ENCODE measurements around the gene UBALD2. TPM values are rescaled to one million over a fixed set of nuclear protein-coding genes. Genes with fewer than 3 reads are reported as not detected.
A peak's percentile ranks its signal among the peaks of the same experiment; 100 is the strongest.
"Not testable (repeated sequence)": the region's sequence is repeated elsewhere in the genome, so short reads cannot be mapped to it uniquely, and the experiment has no call there.

UBALD2 gene
- total RNA-seq, 1 donor from 2014 or later: 217 TPM

- H3K9me3 Mint-ChIP-seq: no peaks in the 10 kb centered on the region
- no peaks in the 10 kb centered on the region for H3K36me3 Mint-ChIP-seq (ENCODE audit: low read depth)
- H3K4me1 Mint-ChIP-seq (ENCODE audit: low read depth): peaks cover 8% of the 10 kb centered on the region
- no peak overlapping the region for H3K4me3 Mint-ChIP-seq
- intact Hi-C loops (cut with micrococcal nuclease): loop anchor here (10.0 kb wide), 1 partner anchor 374 kb away; the partner anchor contains the start of gene MRPL38
- no peak overlapping the region for H3K27ac Mint-ChIP-seq
- no peak for DNase-seq (ENCODE audit: low spot score)
- no peaks in the 10 kb centered on the region for H3K27me3 Mint-ChIP-seq (ENCODE audit: insufficient read depth)
Measured at GRCh38 chr17:76278268-76278908, 13.2 kb downstream of the UBALD2 start.

- H3K4me1 Mint-ChIP-seq (ENCODE audit: low read depth): peaks cover under 1% of the 10 kb centered on the region
- no peak overlapping the region for H3K27ac Mint-ChIP-seq
- no peaks in the 10 kb centered on the region for H3K36me3 Mint-ChIP-seq (ENCODE audit: low read depth)
- intact Hi-C loops (cut with micrococcal nuclease): loop anchor here (1.0 to 10.0 kb wide), 5 partner anchors 97 to 374 kb away; partner anchors contain the start of genes FOXJ1 and MRPL38
- peak; percentile 76 for DNase-seq (ENCODE audit: low spot score)
- H3K9me3 Mint-ChIP-seq: no peaks in the 10 kb centered on the region
- no peaks in the 10 kb centered on the region for H3K27me3 Mint-ChIP-seq (ENCODE audit: insufficient read depth)
- no peak overlapping the region for H3K4me3 Mint-ChIP-seq
Measured at GRCh38 chr17:76278952-76279741, 14.0 kb downstream of the UBALD2 start.

GRCh38 chr17:76279742-76280287 lies 14.7 kb downstream of the UBALD2 start:
- intact Hi-C loops (cut with micrococcal nuclease): loop anchor here (1.0 to 10.0 kb wide), 5 partner anchors 98 to 375 kb away; partner anchors contain the start of genes FOXJ1 and MRPL38
- no peak overlapping the region for H3K27ac Mint-ChIP-seq
- no peak overlapping the region for H3K4me3 Mint-ChIP-seq
- H3K36me3 Mint-ChIP-seq (ENCODE audit: low read depth): no peaks in the 10 kb centered on the region
- H3K9me3 Mint-ChIP-seq: no peaks in the 10 kb centered on the region
- DNase-seq (ENCODE audit: low spot score): no peak
- no peaks in the 10 kb centered on the region for H3K27me3 Mint-ChIP-seq (ENCODE audit: insufficient read depth)
- H3K4me1 Mint-ChIP-seq (ENCODE audit: low read depth): no peaks in the 10 kb centered on the region

- intact Hi-C loops (cut with micrococcal nuclease): no loop called here
- no peak overlapping the region for H3K27ac Mint-ChIP-seq
- no peak overlapping the region for H3K4me3 Mint-ChIP-seq
- H3K36me3 Mint-ChIP-seq (ENCODE audit: low read depth): no peaks in the 10 kb centered on the region
- H3K9me3 Mint-ChIP-seq: no peaks in the 10 kb centered on the region
- no peak for DNase-seq (ENCODE audit: low spot score)
- H3K4me1 Mint-ChIP-seq (ENCODE audit: low read depth): no peaks in the 10 kb centered on the region
- H3K27me3 Mint-ChIP-seq (ENCODE audit: insufficient read depth): no peaks in the 10 kb centered on the region
Measured at GRCh38 chr17:76280650-76281049, 15.5 kb downstream of the UBALD2 start.

- no peaks in the 10 kb centered on the region for H3K9me3 Mint-ChIP-seq
- no peaks in the 10 kb centered on the region for H3K36me3 Mint-ChIP-seq (ENCODE audit: low read depth)
- H3K4me1 Mint-ChIP-seq (ENCODE audit: low read depth): no peaks in the 10 kb centered on the region
- H3K4me3 Mint-ChIP-seq: no peak overlapping the region
- DNase-seq (ENCODE audit: low spot score): no peak
- no peak overlapping the region for H3K27ac Mint-ChIP-seq
- no peaks in the 10 kb centered on the region for H3K27me3 Mint-ChIP-seq (ENCODE audit: insufficient read depth)
- intact Hi-C loops (cut with micrococcal nuclease): no loop called here
Measured at GRCh38 chr17:76281573-76282371, 16.6 kb downstream of the UBALD2 start.

- intact Hi-C loops (cut with micrococcal nuclease): no loop called here
- H3K4me1 Mint-ChIP-seq (ENCODE audit: low read depth): no peaks in the 10 kb centered on the region
- no peak overlapping the region for H3K4me3 Mint-ChIP-seq
- no peaks in the 10 kb centered on the region for H3K9me3 Mint-ChIP-seq
- H3K27me3 Mint-ChIP-seq (ENCODE audit: insufficient read depth): no peaks in the 10 kb centered on the region
- peaks cover 7% of the 10 kb centered on the region for H3K36me3 Mint-ChIP-seq (ENCODE audit: low read depth)
- DNase-seq (ENCODE audit: low spot score): no peak
- no peak overlapping the region for H3K27ac Mint-ChIP-seq
Measured at GRCh38 chr17:76292567-76292966, 27.4 kb downstream of the UBALD2 start.

GRCh38 chr17:76293106-76293505 lies 28.0 kb downstream of the UBALD2 start:
- no peaks in the 10 kb centered on the region for H3K27me3 Mint-ChIP-seq (ENCODE audit: insufficient read depth)
- DNase-seq (ENCODE audit: low spot score): no peak
- H3K36me3 Mint-ChIP-seq (ENCODE audit: low read depth): peaks cover 7% of the 10 kb centered on the region
- H3K9me3 Mint-ChIP-seq: no peaks in the 10 kb centered on the region
- H3K27ac Mint-ChIP-seq: no peak overlapping the region
- H3K4me3 Mint-ChIP-seq: no peak overlapping the region
- no peaks in the 10 kb centered on the region for H3K4me1 Mint-ChIP-seq (ENCODE audit: low read depth)
- intact Hi-C loops (cut with micrococcal nuclease): no loop called here

- no peak for DNase-seq (ENCODE audit: low spot score)
- Mint-ChIP-seq H3K4me1 (ENCODE audit: low read depth) (peaks cover 5% of the 10 kb centered on the region), H3K4me3 (no peak overlapping the region), H3K27ac (no peak overlapping the region), H3K27me3 (ENCODE audit: insufficient read depth) (no peaks in the 10 kb centered on the region), H3K9me3 (no peaks in the 10 kb centered on the region), H3K36me3 (ENCODE audit: low read depth) (peaks cover 7% of the 10 kb centered on the region)
- intact Hi-C loops (cut with micrococcal nuclease): no loop called here
Measured at GRCh38 chr17:76296186-76296585, 31.0 kb downstream of the UBALD2 start.

- H3K27me3 Mint-ChIP-seq (ENCODE audit: insufficient read depth): no peaks in the 10 kb centered on the region
- H3K27ac Mint-ChIP-seq: no peak overlapping the region
- H3K36me3 Mint-ChIP-seq (ENCODE audit: low read depth): peaks cover 7% of the 10 kb centered on the region
- H3K4me1 Mint-ChIP-seq (ENCODE audit: low read depth): peaks cover 5% of the 10 kb centered on the region
- intact Hi-C loops (cut with micrococcal nuclease): no loop called here
- H3K9me3 Mint-ChIP-seq: no peaks in the 10 kb centered on the region
- DNase-seq (ENCODE audit: low spot score): no peak
- H3K4me3 Mint-ChIP-seq: no peak overlapping the region
Measured at GRCh38 chr17:76296889-76297288, 31.7 kb downstream of the UBALD2 start.

GRCh38 chr17:76297436-76297835 lies 32.3 kb downstream of the UBALD2 start:
- H3K27ac Mint-ChIP-seq: no peak overlapping the region
- no peak overlapping the region for H3K4me3 Mint-ChIP-seq
- DNase-seq (ENCODE audit: low spot score): no peak
- H3K4me1 Mint-ChIP-seq (ENCODE audit: low read depth): peaks cover 5% of the 10 kb centered on the region
- peaks cover 7% of the 10 kb centered on the region for H3K36me3 Mint-ChIP-seq (ENCODE audit: low read depth)
- no peaks in the 10 kb centered on the region for H3K9me3 Mint-ChIP-seq
- no peaks in the 10 kb centered on the region for H3K27me3 Mint-ChIP-seq (ENCODE audit: insufficient read depth)
- intact Hi-C loops (cut with micrococcal nuclease): no loop called here

GRCh38 chr17:76304226-76305134 lies 39.3 kb downstream of the UBALD2 start:
- H3K4me3 Mint-ChIP-seq: no peak overlapping the region
- H3K36me3 Mint-ChIP-seq (ENCODE audit: low read depth): peaks cover 3% of the 10 kb centered on the region
- intact Hi-C loops (cut with micrococcal nuclease): no loop called here
- H3K27ac Mint-ChIP-seq: no peak overlapping the region
- no peaks in the 10 kb centered on the region for H3K4me1 Mint-ChIP-seq (ENCODE audit: low read depth)
- DNase-seq (ENCODE audit: low spot score): no peak
- H3K9me3 Mint-ChIP-seq: no peaks in the 10 kb centered on the region
- H3K27me3 Mint-ChIP-seq (ENCODE audit: insufficient read depth): no peaks in the 10 kb centered on the region

GRCh38 chr17:76305135-76305454 lies 39.9 kb downstream of the UBALD2 start:
- H3K4me3 Mint-ChIP-seq; H3K4me1 Mint-ChIP-seq (ENCODE audit: low read depth); intact Hi-C loops (cut with micrococcal nuclease); H3K27me3 Mint-ChIP-seq (ENCODE audit: insufficient read depth); DNase-seq (ENCODE audit: low spot score); H3K36me3 Mint-ChIP-seq (ENCODE audit: low read depth); H3K27ac Mint-ChIP-seq; H3K9me3 Mint-ChIP-seq: not testable (repeated sequence)

All from activated T-helper 1 cell treated with anti-CD3 and anti-CD28 coated beads, Interleukin-12 subunit alpha, Interleukin-12 subunit beta, Interleukin-2, Interleukin-4 antibody, amounts not matched to agents 30 ng/mL and 10 ng/mL and 1 ng/mL, durations not matched to agents 14 hours and 24 hours and 36 hours (primary cell).